Measurements from ENCODE around the gene PDE6C.

Gene PDE6C

GRCh38 chr10:93573051-93573909 is 39.1 kb upstream of the PDE6C start:
- no peak for TF ChIP-seq CTCF (IDR thresholded peaks at IDR 0.05)

- no peak for TF ChIP-seq CTCF (IDR thresholded peaks at IDR 0.05)
These were observed 38.4 kb upstream of the PDE6C start for GRCh38 chr10:93573924-93574323.

GRCh38 chr10:93576888-93577287 is 35.4 kb upstream of the PDE6C start:
- TF ChIP-seq CTCF (IDR thresholded peaks at IDR 0.05) = no peak

GRCh38 chr10:93577565-93577964 is 34.8 kb upstream of the PDE6C start:
- TF ChIP-seq CTCF (IDR thresholded peaks at IDR 0.05) = no peak

GRCh38 chr10:93579089-93579488 is 33.2 kb upstream of the PDE6C start:
- no peak for TF ChIP-seq CTCF (IDR thresholded peaks at IDR 0.05)

- no peak for TF ChIP-seq CTCF (IDR thresholded peaks at IDR 0.05)
These were observed 32.2 kb upstream of the PDE6C start for GRCh38 chr10:93579985-93580711.

GRCh38 chr10:93580828-93581227 is 31.5 kb upstream of the PDE6C start:
- TF ChIP-seq CTCF (IDR thresholded peaks at IDR 0.05) = no peak
